HFFc6 (cell line): ENCODE results near the gene LCLAT1. TPM values are rescaled to one million over a fixed set of nuclear protein-coding genes. Genes with fewer than 3 reads are reported as not detected.

Experiments used
- DNase-seq: peaks from one replicate; pipeline ENCODE4 v3.0.0-alpha.2; 2018
- H3K27ac Mint-ChIP-seq: 2 replicates; pipeline ENCODE4 v1.8.0; 2020; ENCODE audit warnings: mild to moderate bottlenecking, mixed read lengths
- H3K27me3 Mint-ChIP-seq: 2 replicates; pipeline ENCODE4 v1.8.0; 2021; ENCODE audit warnings: mild to moderate bottlenecking, moderate library complexity, mixed read lengths; ENCODE audit not compliant: insufficient read depth
- H3K36me3 Mint-ChIP-seq: 2 replicates; pipeline ENCODE4 v1.8.0; 2021; ENCODE audit warnings: low read depth, mixed read lengths
- H3K4me1 Mint-ChIP-seq: 2 replicates; pipeline ENCODE4 v1.8.0; 2020; ENCODE audit warnings: low read depth, mixed read lengths
- H3K4me3 Mint-ChIP-seq: 2 replicates; pipeline ENCODE4 v1.8.0; 2020; ENCODE audit warnings: mild to moderate bottlenecking, moderate library complexity, mixed read lengths
- H3K9me3 Mint-ChIP-seq: 2 replicates; pipeline ENCODE4 v1.8.0; 2020; ENCODE audit warnings: mild to moderate bottlenecking, mixed read lengths
- total RNA-seq, 6 experiments: library from RNA; stranded (reverse); fragmentation: NEBNext Ultra II Directional; extraction: Animal tissue kit (Norgen Biotek cat#: 25700); gene quantifications; 2 replicates in 1 of 6; 3 replicates in 5 of 6; pipeline ENCODE4 v1.2.3, GENCODE V29; 2021
- TF ChIP-seq, protein P1 (sequence below): fragments of 200-600 bp; sonication (generic); IDR thresholded peaks from 2 replicates; pipeline ENCODE4 v1.5.0; 2021; ENCODE audit warnings: antibody characterized with exemption, mild to moderate bottlenecking

Gene LCLAT1
- total RNA-seq, 6 experiments from 2014 or later, result 21.0 to 27.0 (median 23.0) TPM

DNA sequence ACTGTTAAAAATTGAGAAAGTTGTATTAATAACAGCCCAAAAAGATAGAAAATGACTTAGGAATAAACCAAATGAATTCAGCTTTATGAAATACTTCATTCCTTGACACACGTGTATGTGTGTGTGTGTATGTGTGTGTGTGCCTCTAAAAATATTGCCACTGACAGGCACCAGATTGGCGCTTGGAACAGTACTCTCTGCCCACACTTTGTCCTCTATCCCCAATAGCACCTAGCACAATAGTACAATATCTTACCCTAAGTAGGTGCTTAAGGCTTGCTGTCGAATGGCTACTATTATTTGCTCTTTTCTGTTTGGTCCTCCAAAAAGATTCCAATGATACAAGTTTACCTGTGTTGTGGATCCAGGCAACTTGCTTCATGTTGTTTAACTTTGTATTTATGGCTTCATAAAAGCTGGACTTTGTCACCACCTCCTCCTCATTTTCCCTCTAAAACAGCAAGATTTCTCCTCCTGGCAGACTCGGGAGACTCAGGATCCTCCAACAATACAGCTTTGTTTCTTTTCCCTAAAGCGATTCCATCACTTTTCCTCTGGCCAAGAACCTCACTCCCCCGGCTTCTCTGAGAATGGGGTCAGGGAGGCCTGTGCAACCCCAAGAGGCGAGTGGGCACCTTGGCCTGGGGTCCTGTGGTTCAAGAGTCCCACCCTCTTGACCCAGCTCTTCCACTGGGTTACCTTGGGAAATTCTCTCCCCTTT lies 43.3 kb upstream of the LCLAT1 start:
- Mint-ChIP-seq H3K27ac (no peak overlapping the region), H3K4me3 (no peak overlapping the region), H3K36me3 (no peaks in the 10 kb centered on the region), H3K4me1 (peaks cover 23% of the 10 kb centered on the region), H3K9me3 (no peaks in the 10 kb centered on the region), H3K27me3 (peaks cover 6% of the 10 kb centered on the region)
- no peak for DNase-seq
- TF ChIP-seq, protein P1, sequence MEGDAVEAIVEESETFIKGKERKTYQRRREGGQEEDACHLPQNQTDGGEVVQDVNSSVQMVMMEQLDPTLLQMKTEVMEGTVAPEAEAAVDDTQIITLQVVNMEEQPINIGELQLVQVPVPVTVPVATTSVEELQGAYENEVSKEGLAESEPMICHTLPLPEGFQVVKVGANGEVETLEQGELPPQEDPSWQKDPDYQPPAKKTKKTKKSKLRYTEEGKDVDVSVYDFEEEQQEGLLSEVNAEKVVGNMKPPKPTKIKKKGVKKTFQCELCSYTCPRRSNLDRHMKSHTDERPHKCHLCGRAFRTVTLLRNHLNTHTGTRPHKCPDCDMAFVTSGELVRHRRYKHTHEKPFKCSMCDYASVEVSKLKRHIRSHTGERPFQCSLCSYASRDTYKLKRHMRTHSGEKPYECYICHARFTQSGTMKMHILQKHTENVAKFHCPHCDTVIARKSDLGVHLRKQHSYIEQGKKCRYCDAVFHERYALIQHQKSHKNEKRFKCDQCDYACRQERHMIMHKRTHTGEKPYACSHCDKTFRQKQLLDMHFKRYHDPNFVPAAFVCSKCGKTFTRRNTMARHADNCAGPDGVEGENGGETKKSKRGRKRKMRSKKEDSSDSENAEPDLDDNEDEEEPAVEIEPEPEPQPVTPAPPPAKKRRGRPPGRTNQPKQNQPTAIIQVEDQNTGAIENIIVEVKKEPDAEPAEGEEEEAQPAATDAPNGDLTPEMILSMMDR, result no peak

DNA sequence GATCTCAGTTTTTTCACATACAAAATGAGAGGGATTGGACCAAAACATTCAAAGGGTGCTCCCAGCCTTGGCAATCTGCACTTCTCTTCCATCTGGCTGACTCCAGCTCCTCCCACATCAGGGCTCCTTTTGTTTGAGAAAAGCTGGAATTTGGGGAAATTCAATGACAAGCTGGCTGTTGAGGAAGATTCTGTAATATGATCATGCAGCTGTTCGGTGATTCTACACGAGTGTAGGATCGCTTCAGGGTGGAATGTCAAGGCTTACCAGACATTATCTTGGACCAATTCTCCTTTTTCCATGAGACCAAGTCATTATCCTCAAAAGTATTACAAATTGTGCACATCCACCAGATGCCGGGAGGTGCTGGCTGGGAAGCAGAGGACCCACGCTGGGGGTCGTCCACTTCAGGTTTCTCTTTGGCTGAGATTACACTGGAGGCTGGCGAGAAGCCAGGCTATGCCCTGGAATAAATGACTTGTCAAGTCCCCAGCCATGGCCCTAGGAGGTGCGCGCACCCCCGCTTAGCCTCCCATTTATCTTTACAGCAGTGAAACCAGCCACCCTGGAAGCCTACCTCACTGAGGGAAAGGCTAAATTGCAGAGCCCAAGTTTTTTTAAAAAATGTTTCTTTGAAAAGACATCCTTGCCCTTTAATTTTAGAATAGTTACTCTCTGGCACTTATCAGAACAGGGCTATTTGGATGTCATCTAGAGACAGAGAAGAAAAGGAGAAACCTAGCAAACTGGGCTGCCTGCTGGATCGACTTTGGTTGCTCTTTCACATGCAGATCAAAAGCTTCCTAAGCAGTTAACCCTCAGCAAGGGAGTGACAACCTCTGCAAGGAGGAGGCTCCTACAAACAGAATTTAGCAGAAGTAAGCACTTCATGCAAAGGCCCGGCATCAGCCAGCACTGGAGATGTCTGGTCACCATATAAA lies 42.5 kb upstream of the LCLAT1 start:
- no peaks in the 10 kb centered on the region for H3K9me3 Mint-ChIP-seq
- no peak overlapping the region for H3K27ac Mint-ChIP-seq
- H3K36me3 Mint-ChIP-seq, result no peaks in the 10 kb centered on the region
- no peak overlapping the region for H3K4me3 Mint-ChIP-seq
- H3K27me3 Mint-ChIP-seq, result peaks cover 6% of the 10 kb centered on the region
- TF ChIP-seq, protein P1, result no peak
- no peak for DNase-seq
- H3K4me1 Mint-ChIP-seq, result peaks cover 31% of the 10 kb centered on the region

DNA sequence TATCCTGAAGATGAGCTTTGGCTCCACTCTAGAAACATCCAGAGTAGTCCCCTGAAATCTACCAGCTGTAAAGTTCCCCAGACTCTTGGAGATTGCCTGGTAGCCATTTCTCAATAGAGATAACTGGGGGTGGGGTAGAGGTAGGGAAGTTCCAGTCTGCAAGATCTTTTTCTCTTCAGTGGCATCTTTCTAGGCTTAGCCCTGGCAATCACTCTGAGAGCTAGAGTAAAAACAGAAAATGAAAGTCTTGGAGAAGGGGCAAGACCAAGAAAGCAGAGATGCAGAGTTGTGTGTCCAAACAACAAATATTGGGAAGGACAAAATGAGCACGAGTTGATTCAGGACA lies 41.8 kb upstream of the LCLAT1 start:
- no peak for DNase-seq
- H3K4me3 Mint-ChIP-seq, result no peak overlapping the region
- no peak overlapping the region for H3K27ac Mint-ChIP-seq
- H3K27me3 Mint-ChIP-seq, result peaks cover 6% of the 10 kb centered on the region
- H3K36me3 Mint-ChIP-seq, result no peaks in the 10 kb centered on the region
- TF ChIP-seq, protein P1, result no peak
- no peaks in the 10 kb centered on the region for H3K9me3 Mint-ChIP-seq
- peaks cover 38% of the 10 kb centered on the region for H3K4me1 Mint-ChIP-seq

DNA sequence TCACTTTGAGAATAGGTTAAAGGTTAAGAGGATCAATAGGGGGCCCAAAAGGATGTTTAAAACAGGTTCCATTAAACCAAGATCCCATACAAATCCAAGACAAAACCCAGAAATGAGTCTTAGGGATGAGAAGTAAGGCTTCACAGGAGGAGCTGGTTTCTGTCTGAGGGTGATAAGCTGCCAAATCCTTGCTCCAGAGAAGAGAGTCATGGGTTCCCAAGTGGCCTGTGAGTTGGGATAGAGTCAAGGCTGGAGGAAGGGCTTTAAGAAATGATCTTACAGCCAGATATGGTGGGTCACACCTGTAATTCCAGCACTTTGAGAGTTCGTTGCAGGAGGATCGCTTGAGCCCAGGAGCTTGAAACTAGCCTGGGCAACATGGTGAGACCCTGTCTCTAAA lies 40.2 kb upstream of the LCLAT1 start:
- no peaks in the 10 kb centered on the region for H3K9me3 Mint-ChIP-seq
- TF ChIP-seq, protein P1, result no peak
- no peak overlapping the region for H3K4me3 Mint-ChIP-seq
- peaks cover 50% of the 10 kb centered on the region for H3K4me1 Mint-ChIP-seq
- H3K27ac Mint-ChIP-seq, result no peak overlapping the region
- H3K27me3 Mint-ChIP-seq, result peaks cover 4% of the 10 kb centered on the region
- DNase-seq, result no peak
- H3K36me3 Mint-ChIP-seq, result no peaks in the 10 kb centered on the region

DNA sequence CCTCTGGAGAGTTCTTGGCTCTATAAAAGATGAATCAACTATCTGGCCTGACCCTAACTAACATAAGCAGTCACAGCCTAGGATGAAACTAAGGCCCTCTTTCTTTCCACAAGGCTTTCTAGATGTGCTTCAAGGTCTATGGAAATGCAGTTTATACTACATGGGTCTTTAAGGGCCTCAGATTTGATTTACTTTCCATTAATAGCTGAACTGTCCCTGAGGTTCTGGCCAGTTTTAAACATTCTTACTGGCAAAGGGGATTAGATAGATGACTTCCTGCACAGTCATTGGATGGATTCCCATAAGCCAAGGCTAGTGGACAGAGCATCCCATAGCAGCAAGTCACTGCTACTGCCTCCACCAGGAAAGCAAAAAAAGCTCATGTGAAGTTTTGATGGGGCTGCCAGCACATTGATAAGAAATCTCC lies 38.1 kb upstream of the LCLAT1 start:
- Mint-ChIP-seq H3K27me3 (peaks cover 8% of the 10 kb centered on the region), H3K36me3 (no peaks in the 10 kb centered on the region), H3K27ac (peak overlapping the region; percentile 81), H3K4me3 (peak overlapping the region; percentile 38; the same call in 1 of the 2 replicates), H3K9me3 (no peaks in the 10 kb centered on the region), H3K4me1 (peaks cover 67% of the 10 kb centered on the region)
- DNase-seq, result peak; percentile 78
- TF ChIP-seq, protein P1, result peak; percentile 35
